ENCODE results near the gene C6orf132. TPM values are rescaled to one million over a fixed set of nuclear protein-coding genes. Genes with fewer than 3 reads are reported as not detected.

Gene C6orf132
- total RNA-seq, 1 donor from 2014 or later = under 0.01 TPM

- no peak for FAIRE-seq
- DNase-seq (ENCODE audit: low spot score in 2 of 2) = no peak
These were observed 4.2 kb downstream of the C6orf132 start for GRCh38 chr6:42138190-42138589.

- FAIRE-seq (no peak), DNase-seq (ENCODE audit: low spot score in 2 of 2) (no peak)
These were observed 5.1 kb downstream of the C6orf132 start for GRCh38 chr6:42137194-42137753.

- no peak for DNase-seq (ENCODE audit: low spot score in 2 of 2)
- no peak for FAIRE-seq
These were observed 5.8 kb downstream of the C6orf132 start for GRCh38 chr6:42136508-42137193.

GRCh38 chr6:42135722-42136121 is 6.7 kb downstream of the C6orf132 start:
- no peak for FAIRE-seq

GRCh38 chr6:42135161-42135560 is 7.3 kb downstream of the C6orf132 start:
- no peak for DNase-seq (ENCODE audit: low spot score in 2 of 2)
- FAIRE-seq = no peak

More at GRCh38 chr6:42135722-42136121, 6.7 kb downstream of the C6orf132 start:
- DNase-seq (ENCODE audit: low spot score in 2 of 2) = no peak

- no peak for DNase-seq (ENCODE audit: low spot score in 2 of 2)
- no peak for FAIRE-seq
These were observed 8.5 kb downstream of the C6orf132 start for GRCh38 chr6:42133926-42134325.

GRCh38 chr6:42131531-42131930 is 10.9 kb downstream of the C6orf132 start:
- no peak for DNase-seq (ENCODE audit: low spot score in 2 of 2)
- no peak for FAIRE-seq

- FAIRE-seq = no peak
- no peak for DNase-seq (ENCODE audit: low spot score in 2 of 2)
These were observed 13.1 kb downstream of the C6orf132 start for GRCh38 chr6:42129360-42129676.

GRCh38 chr6:42128460-42129359 is 13.7 kb downstream of the C6orf132 start:
- DNase-seq (ENCODE audit: low spot score in 2 of 2) (no peak), FAIRE-seq (no peak)

GRCh38 chr6:42125663-42126062 is 16.8 kb downstream of the C6orf132 start:
- no peak for DNase-seq (ENCODE audit: low spot score in 2 of 2)
- FAIRE-seq = no peak

- FAIRE-seq (no peak), DNase-seq (ENCODE audit: low spot score in 2 of 2) (no peak)
These were observed 17.2 kb downstream of the C6orf132 start for GRCh38 chr6:42125231-42125630.

GRCh38 chr6:42124223-42124836 is 18.1 kb downstream of the C6orf132 start:
- DNase-seq (ENCODE audit: low spot score in 2 of 2) (no peak), FAIRE-seq (no peak)

GRCh38 chr6:42123379-42124103 is 18.9 kb downstream of the C6orf132 start:
- FAIRE-seq = no peak

GRCh38 chr6:42120895-42121865 is 21.2 kb downstream of the C6orf132 start:
- DNase-seq (ENCODE audit: low spot score in 2 of 2) = no peak
- FAIRE-seq = no peak

More at GRCh38 chr6:42123379-42124103, 18.9 kb downstream of the C6orf132 start:
- DNase-seq (ENCODE audit: low spot score in 2 of 2) = no peak

GRCh38 chr6:42118162-42119001 is 24.0 kb downstream of the C6orf132 start:
- no peak for DNase-seq (ENCODE audit: low spot score in 2 of 2)
- FAIRE-seq = no peak

- no peak for FAIRE-seq
- DNase-seq (ENCODE audit: low spot score in 2 of 2) = no peak
These were observed 24.6 kb downstream of the C6orf132 start for GRCh38 chr6:42117843-42118161.

- DNase-seq (ENCODE audit: low spot score in 2 of 2) (no peak), FAIRE-seq (no peak)
These were observed 28.3 kb downstream of the C6orf132 start for GRCh38 chr6:42113936-42114636.

- DNase-seq (ENCODE audit: low spot score in 2 of 2) (no peak), FAIRE-seq (no peak)
These were observed 30.1 kb downstream of the C6orf132 start for GRCh38 chr6:42112351-42112750.

Measured in frontal cortex (tissue), 4 donors.